K562 (cell line): ENCODE data around the gene CACTIN. TPM values are rescaled to one million over a fixed set of nuclear protein-coding genes. Genes with fewer than 3 reads are reported as not detected.

Source experiments
- ATAC-seq: fragments of 200-7000 bp; cut with Tn5 transposase; 3 replicates; pipeline ENCODE4 v1.9.1; 2020; ENCODE audit warnings: moderate library complexity
- BruUV-seq: library from RNA; stranded (reverse); fragments of 400-500 nt; replicated peaks from 2 replicates; lab custom pipeline; 2021; lab: Mats Ljungman, UMichigan
- CTCF ChIA-PET: fragments of 300-600 bp; formaldehyde crosslinking; extraction: SDS; loops from one replicate; lab custom pipeline; 2021; ENCODE audit warnings: low intra/inter-chr PET ratio; lab: Yijun Ruan, JAX
- POLR2A ChIA-PET: fragments of 300-600, 350-650 bp; sonication (Branson Sonifier 250); formaldehyde crosslinking; extraction: SDS; loops from one replicate; lab custom pipeline; 2021; ENCODE audit warnings: antibody characterized with exemption, inconsistent platforms; lab: Yijun Ruan, JAX
- DNase-seq, 4 experiments: peaks; one replicate each; pipeline versions ENCODE4 v3.0.0 to v3.0.0-alpha.2; 2011 to 2018; ENCODE audit warnings: low spot score in 3 of 4, mixed read lengths in 3 of 4; ENCODE audit errors: extremely low read depth in 1 of 4
- FAIRE-seq: peaks from 2 replicates; lab custom pipeline; 2011; peaks lifted over from hg19 to GRCh38; lab: Jason Lieb, UNC
- H2AFZ ChIP-seq: 2 replicates; pipeline ENCODE4 v1.6.0; 2011; ENCODE audit warnings: low read depth, low read length, control low read depth, inconsistent platforms
- H3K27ac ChIP-seq: fragments of 200-600 bp; 3 replicates; pipeline ENCODE4 v1.8.0; 2011; ENCODE audit warnings: low read depth, mild to moderate bottlenecking, control low read depth, inconsistent platforms, low read length, moderate library complexity, mixed read lengths; ENCODE audit errors: extremely low read depth
- H3K27me3 ChIP-seq, 2 experiments: fragments of 300-600 bp in 1 of 2; 2 replicates in 1 of 2; 3 replicates in 1 of 2; pipeline versions ENCODE4 v1.6.0 to v1.8.0; 2011; ENCODE audit warnings: inconsistent platforms in 2 of 2, low read length in 2 of 2, mild to moderate bottlenecking in 1 of 2, mixed read lengths in 1 of 2, moderate library complexity in 1 of 2; ENCODE audit not compliant: control insufficient read depth in 2 of 2, insufficient read depth in 2 of 2
- H3K36me3 ChIP-seq: fragments of 300-600 bp; 3 replicates; pipeline ENCODE4 v1.8.0; 2011; ENCODE audit warnings: mild to moderate bottlenecking, low read length, inconsistent platforms; ENCODE audit not compliant: control insufficient read depth, insufficient read depth
- H3K4me1 ChIP-seq, 2 experiments: fragments of 200-600 bp in 1 of 2; replicated peaks in 1 of 2; 2 replicates in 1 of 2; 3 replicates in 1 of 2; pipeline versions ENCODE4 v1.5.1 to v1.8.0; 2011; ENCODE audit warnings: inconsistent platforms in 2 of 2, low read length in 2 of 2, mild to moderate bottlenecking in 1 of 2, mixed read lengths in 1 of 2, moderate library complexity in 1 of 2; ENCODE audit not compliant: control insufficient read depth in 2 of 2, insufficient read depth in 2 of 2
- H3K4me2 ChIP-seq: 2 replicates; pipeline ENCODE4 v1.6.1; 2011; ENCODE audit warnings: low read length, control low read depth, inconsistent platforms, mixed read lengths; ENCODE audit not compliant: insufficient read depth
- H3K4me3 ChIP-seq: fragments of 200-600 bp; sonication (generic), shearing (Covaris generic); 2 replicates; pipeline ENCODE4 v1.5.1; 2016; ENCODE audit warnings: control low read depth, inconsistent platforms
- H3K79me2 ChIP-seq: fragments of 200-600 bp; 3 replicates; pipeline ENCODE4 v1.8.0; 2011; ENCODE audit warnings: low read length, inconsistent platforms; ENCODE audit not compliant: control insufficient read depth, insufficient read depth
- H3K9ac ChIP-seq, 2 experiments: 2 replicates each; pipeline versions ENCODE4 v1.6.0 to v1.6.1; 2011; ENCODE audit warnings: low read depth in 2 of 2, low read length in 2 of 2, control low read depth in 1 of 2, inconsistent platforms in 1 of 2, mild to moderate bottlenecking in 1 of 2, mixed read lengths in 1 of 2; ENCODE audit not compliant: insufficient read depth in 1 of 2
- H3K9me1 ChIP-seq: one replicate; pipeline ENCODE4 v1.6.0; 2011; ENCODE audit warnings: inconsistent platforms, mild to moderate bottlenecking, low read length, moderate library complexity; ENCODE audit not compliant: control insufficient read depth, insufficient read depth
- H3K9me3 ChIP-seq: replicated peaks from 2 replicates; pipeline ENCODE4 v1.5.1; 2011; ENCODE audit warnings: low read depth, low read length, inconsistent platforms; ENCODE audit not compliant: control insufficient read depth, insufficient read depth
- H4K20me1 ChIP-seq: replicated peaks from 2 replicates; pipeline ENCODE4 v1.6.1; 2011; ENCODE audit warnings: low read length, inconsistent platforms, mixed read lengths; ENCODE audit not compliant: control insufficient read depth, insufficient read depth
- NR3C1 ChIP-seq: sonication (generic); formaldehyde crosslinking; IDR thresholded peaks from 2 replicates; pipeline ENCODE4 v1.8.1; 2022; ENCODE audit warnings: missing genetic modification reagents
- XRCC3 ChIP-seq: fragments of 450-650 bp; IDR thresholded peaks from 2 replicates; pipeline ENCODE4 v1.6.1; 2017; ENCODE audit warnings: mild to moderate bottlenecking, moderate library complexity
- ZHX1 ChIP-seq: fragments of 150-350 bp; conservative IDR thresholded peaks from 2 replicates; pipeline ENCODE4 v1.6.1; 2014; ENCODE audit warnings: low read length
- WGBS: fragments of 100-300 bp; shearing (Covaris generic); methylation state at CpG from one replicate; pipeline ENCODE4 v1.1.6; 2016; ENCODE audit warnings: low coverage, mixed read lengths; ENCODE audit not compliant: insufficient coverage; ENCODE audit errors: missing lambda C conversion rate; 5-methylcytosine and 5-hydroxymethylcytosine counted together
- in situ Hi-C: fragments of 300-500 bp; cut with MboI; formaldehyde crosslinking; loops from 4 replicates; pipeline ENCODE4 v1.15.0; 2018; ENCODE audit warnings: inconsistent platforms, mixed read lengths
- intact Hi-C: fragments of 100-400 bp; cut with micrococcal nuclease; formaldehyde crosslinking; loops from 2 replicates; pipeline ENCODE4 v1.14.2; 2022
- polyA plus RNA-seq, 8 experiments: library from polyadenylated mRNA; depleted of rRNA in 4 of 8; stranded (reverse) in 5 of 8; unstranded in 3 of 8; fragments of >200 nt; fragmentation: Nextera tagmentation in 2 of 8; fragmentation: Illumina TruSeq in 1 of 8; extraction: Ambion mirVana in 2 of 8; extraction: Trizol in 1 of 8; gene quantifications; 2 replicates each; pipeline versions ENCODE4 v1.2.1 to v1.2.3, GENCODE V29; 2011 to 2014; ENCODE audit warnings: inconsistent platforms in 1 of 8, missing spikeins in 1 of 8
- total RNA-seq, 7 experiments: library from RNA; depleted of rRNA in 6 of 7; stranded (reverse); fragments of >200 nt in 6 of 7; fragmentation: Illumina TruSeq in 2 of 7; extraction: Trizol in 2 of 7; gene quantifications; 2 replicates each; pipeline versions ENCODE4 v1.2.1 to v1.2.3, GENCODE V29; 2011 to 2021; ENCODE audit warnings: low replicate concordance in 1 of 7
- TF ChIP-seq, protein P1 (sequence below): fragments of 200-600 bp; sonication (generic); IDR thresholded peaks from one replicate; pipeline ENCODE4 v1.6.1; 2012; ENCODE audit warnings: mild to moderate bottlenecking, low read depth, low read length, inconsistent platforms
- TF ChIP-seq, protein P2 (sequence below): fragments of 450-650 bp; IDR thresholded peaks from 2 replicates; pipeline ENCODE4 v1.6.1; 2016

Gene CACTIN
- total and polyA plus RNA-seq, 9 of the 15 experiments (the other 6 are each of a cell fraction or from before 2014, with no cell fraction given) = 0.15 to 49.2 (median 15.0) TPM

DNA sequence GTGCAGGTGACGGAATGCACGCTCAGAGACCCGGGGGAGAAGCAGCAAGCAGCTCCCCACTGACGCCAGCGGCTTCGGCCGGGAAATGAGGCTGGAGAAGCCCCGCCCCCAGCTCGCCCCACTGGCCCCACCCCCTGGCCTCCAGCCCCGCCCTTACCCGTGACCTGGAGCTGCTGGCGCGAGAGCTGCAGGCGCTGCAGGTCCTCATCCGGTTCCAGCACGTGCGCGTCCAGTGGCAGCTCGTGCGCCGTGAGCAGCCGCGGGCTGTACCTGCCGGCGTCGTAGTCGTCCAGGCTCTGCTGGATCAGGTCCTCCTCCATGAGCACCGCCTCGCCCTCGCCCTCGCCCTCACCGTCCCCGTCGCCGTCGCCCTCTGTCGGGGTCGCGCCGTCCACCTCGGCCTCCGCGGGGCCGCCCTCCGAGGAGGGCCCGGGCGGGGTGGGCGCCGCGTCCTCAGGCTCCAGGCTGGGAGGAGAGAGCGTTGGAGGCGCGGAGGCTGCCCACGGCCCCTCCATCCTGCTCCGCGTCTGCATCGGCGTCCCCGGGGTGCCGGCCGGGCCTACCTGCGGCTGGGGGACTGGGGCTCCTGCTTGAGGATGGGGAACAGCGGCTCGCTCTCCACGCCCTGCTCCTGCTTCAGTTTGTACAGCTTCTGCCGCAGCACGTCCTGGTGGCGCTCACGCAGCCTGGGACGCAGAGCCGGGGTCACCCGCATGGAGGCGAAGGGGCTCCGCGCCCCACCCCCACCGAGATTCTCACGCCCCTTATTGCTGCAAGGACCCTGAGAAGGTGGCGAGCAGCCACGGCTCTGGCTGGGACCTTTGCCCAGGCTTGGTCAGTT lies 13.5 kb downstream of the CACTIN start:
- POLR2A ChIA-PET = interaction anchor here (0.6 to 1.0 kb wide), 4 partner anchors 14 to 96 kb away, joined by 3 to 5 read pairs (median 3); no protein-coding TSS in a partner anchor
- TF ChIP-seq, protein P1, sequence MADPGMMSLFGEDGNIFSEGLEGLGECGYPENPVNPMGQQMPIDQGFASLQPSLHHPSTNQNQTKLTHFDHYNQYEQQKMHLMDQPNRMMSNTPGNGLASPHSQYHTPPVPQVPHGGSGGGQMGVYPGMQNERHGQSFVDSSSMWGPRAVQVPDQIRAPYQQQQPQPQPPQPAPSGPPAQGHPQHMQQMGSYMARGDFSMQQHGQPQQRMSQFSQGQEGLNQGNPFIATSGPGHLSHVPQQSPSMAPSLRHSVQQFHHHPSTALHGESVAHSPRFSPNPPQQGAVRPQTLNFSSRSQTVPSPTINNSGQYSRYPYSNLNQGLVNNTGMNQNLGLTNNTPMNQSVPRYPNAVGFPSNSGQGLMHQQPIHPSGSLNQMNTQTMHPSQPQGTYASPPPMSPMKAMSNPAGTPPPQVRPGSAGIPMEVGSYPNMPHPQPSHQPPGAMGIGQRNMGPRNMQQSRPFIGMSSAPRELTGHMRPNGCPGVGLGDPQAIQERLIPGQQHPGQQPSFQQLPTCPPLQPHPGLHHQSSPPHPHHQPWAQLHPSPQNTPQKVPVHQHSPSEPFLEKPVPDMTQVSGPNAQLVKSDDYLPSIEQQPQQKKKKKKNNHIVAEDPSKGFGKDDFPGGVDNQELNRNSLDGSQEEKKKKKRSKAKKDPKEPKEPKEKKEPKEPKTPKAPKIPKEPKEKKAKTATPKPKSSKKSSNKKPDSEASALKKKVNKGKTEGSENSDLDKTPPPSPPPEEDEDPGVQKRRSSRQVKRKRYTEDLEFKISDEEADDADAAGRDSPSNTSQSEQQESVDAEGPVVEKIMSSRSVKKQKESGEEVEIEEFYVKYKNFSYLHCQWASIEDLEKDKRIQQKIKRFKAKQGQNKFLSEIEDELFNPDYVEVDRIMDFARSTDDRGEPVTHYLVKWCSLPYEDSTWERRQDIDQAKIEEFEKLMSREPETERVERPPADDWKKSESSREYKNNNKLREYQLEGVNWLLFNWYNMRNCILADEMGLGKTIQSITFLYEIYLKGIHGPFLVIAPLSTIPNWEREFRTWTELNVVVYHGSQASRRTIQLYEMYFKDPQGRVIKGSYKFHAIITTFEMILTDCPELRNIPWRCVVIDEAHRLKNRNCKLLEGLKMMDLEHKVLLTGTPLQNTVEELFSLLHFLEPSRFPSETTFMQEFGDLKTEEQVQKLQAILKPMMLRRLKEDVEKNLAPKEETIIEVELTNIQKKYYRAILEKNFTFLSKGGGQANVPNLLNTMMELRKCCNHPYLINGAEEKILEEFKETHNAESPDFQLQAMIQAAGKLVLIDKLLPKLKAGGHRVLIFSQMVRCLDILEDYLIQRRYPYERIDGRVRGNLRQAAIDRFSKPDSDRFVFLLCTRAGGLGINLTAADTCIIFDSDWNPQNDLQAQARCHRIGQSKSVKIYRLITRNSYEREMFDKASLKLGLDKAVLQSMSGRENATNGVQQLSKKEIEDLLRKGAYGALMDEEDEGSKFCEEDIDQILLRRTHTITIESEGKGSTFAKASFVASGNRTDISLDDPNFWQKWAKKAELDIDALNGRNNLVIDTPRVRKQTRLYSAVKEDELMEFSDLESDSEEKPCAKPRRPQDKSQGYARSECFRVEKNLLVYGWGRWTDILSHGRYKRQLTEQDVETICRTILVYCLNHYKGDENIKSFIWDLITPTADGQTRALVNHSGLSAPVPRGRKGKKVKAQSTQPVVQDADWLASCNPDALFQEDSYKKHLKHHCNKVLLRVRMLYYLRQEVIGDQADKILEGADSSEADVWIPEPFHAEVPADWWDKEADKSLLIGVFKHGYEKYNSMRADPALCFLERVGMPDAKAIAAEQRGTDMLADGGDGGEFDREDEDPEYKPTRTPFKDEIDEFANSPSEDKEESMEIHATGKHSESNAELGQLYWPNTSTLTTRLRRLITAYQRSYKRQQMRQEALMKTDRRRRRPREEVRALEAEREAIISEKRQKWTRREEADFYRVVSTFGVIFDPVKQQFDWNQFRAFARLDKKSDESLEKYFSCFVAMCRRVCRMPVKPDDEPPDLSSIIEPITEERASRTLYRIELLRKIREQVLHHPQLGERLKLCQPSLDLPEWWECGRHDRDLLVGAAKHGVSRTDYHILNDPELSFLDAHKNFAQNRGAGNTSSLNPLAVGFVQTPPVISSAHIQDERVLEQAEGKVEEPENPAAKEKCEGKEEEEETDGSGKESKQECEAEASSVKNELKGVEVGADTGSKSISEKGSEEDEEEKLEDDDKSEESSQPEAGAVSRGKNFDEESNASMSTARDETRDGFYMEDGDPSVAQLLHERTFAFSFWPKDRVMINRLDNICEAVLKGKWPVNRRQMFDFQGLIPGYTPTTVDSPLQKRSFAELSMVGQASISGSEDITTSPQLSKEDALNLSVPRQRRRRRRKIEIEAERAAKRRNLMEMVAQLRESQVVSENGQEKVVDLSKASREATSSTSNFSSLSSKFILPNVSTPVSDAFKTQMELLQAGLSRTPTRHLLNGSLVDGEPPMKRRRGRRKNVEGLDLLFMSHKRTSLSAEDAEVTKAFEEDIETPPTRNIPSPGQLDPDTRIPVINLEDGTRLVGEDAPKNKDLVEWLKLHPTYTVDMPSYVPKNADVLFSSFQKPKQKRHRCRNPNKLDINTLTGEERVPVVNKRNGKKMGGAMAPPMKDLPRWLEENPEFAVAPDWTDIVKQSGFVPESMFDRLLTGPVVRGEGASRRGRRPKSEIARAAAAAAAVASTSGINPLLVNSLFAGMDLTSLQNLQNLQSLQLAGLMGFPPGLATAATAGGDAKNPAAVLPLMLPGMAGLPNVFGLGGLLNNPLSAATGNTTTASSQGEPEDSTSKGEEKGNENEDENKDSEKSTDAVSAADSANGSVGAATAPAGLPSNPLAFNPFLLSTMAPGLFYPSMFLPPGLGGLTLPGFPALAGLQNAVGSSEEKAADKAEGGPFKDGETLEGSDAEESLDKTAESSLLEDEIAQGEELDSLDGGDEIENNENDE = no peak
- no peak for TF ChIP-seq XRCC3
- TF ChIP-seq ZHX1 = no peak
- TF ChIP-seq NR3C1 (CRISPR knock-in tag) = no peak
- TF ChIP-seq, protein P2, sequence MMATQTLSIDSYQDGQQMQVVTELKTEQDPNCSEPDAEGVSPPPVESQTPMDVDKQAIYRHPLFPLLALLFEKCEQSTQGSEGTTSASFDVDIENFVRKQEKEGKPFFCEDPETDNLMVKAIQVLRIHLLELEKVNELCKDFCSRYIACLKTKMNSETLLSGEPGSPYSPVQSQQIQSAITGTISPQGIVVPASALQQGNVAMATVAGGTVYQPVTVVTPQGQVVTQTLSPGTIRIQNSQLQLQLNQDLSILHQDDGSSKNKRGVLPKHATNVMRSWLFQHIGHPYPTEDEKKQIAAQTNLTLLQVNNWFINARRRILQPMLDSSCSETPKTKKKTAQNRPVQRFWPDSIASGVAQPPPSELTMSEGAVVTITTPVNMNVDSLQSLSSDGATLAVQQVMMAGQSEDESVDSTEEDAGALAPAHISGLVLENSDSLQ = no peak

More for the DNA sequence above, 13.5 kb downstream of the CACTIN start:
- CTCF ChIA-PET = no interaction called here
- intact Hi-C loops = no loop called here
- no peaks in the 10 kb centered on the region for H3K9me1 ChIP-seq
- in situ Hi-C loops = no loop called here
- peaks cover 26 to 88% of the 10 kb centered on the region in 2 experiments for H3K4me1 ChIP-seq
- H3K9me3 ChIP-seq = no peaks in the 10 kb centered on the region; the same call in 1 of the 2 replicates
- no peak overlapping the region for H3K4me3 ChIP-seq
- H3K9ac ChIP-seq = peak overlapping the region; percentile 30 to 86; a peak in 3 of 4 replicates
- peak; percentile 82 to 92 (median 86) for DNase-seq
- peaks cover 71% of the 10 kb centered on the region for H3K36me3 ChIP-seq
- peak; percentile 80 for ATAC-seq
- H3K79me2 ChIP-seq = peaks cover 6% of the 10 kb centered on the region; the same call in 2 of the 3 replicates
- BruUV-seq = no TSS peak
- peak; percentile 81 for FAIRE-seq
- H4K20me1 ChIP-seq = no peaks in the 10 kb centered on the region
- no peak overlapping the region for H3K4me2 ChIP-seq
- peak overlapping the region; percentile 66 for H2AFZ ChIP-seq
- H3K27ac ChIP-seq = peak overlapping the region; percentile 76
- H3K27me3 ChIP-seq = no peaks in the 10 kb centered on the region
- 62% methylated on average over 51 of the region's 79 CpGs for WGBS
